Hematopoietic multipotent progenitor cell (in vitro differentiated cells): ENCODE measurements around the gene RUNX2. TPM values are rescaled to one million over a fixed set of nuclear protein-coding genes. Genes with fewer than 3 reads are reported as not detected.

Experiments used
- DNase-seq, 3 donors: peaks; one replicate each; pipeline ENCODE4 v3.0.0-alpha.2; 2011 to 2015; ENCODE audit warnings: low read depth in 2 of 3, low spot score in 2 of 3
- total RNA-seq: library from RNA; depleted of rRNA; stranded (reverse); fragments of >200 nt; gene quantifications from one replicate; pipeline ENCODE4 v1.2.3, GENCODE V29; 2012

Gene RUNX2
- total RNA-seq, 1 donor: 26.1 TPM

- no peak for DNase-seq
Measured at GRCh38 chr6:45607798-45608197, 279.7 kb downstream of the RUNX2 start.

GRCh38 chr6:45608252-45608913 is 280.3 kb downstream of the RUNX2 start:
- DNase-seq: no peak

- DNase-seq: no peak
Measured at GRCh38 chr6:45609141-45609638, 281.1 kb downstream of the RUNX2 start.

- DNase-seq: no peak
Measured at GRCh38 chr6:45610374-45610773, 282.2 kb downstream of the RUNX2 start.

GRCh38 chr6:45610832-45611231 is 282.7 kb downstream of the RUNX2 start:
- DNase-seq: peak in 1 of 3 donors; percentile 29

GRCh38 chr6:45611491-45611890 is 283.4 kb downstream of the RUNX2 start:
- DNase-seq: no peak

- no peak for DNase-seq
Measured at GRCh38 chr6:45613656-45614055, 285.5 kb downstream of the RUNX2 start.

- peak in 1 of 3 donors; percentile 19 for DNase-seq
Measured at GRCh38 chr6:45614488-45615285, 286.6 kb downstream of the RUNX2 start.

GRCh38 chr6:45616209-45616608 is 288.1 kb downstream of the RUNX2 start:
- DNase-seq: no peak

- DNase-seq: no peak
Measured at GRCh38 chr6:45617441-45617840, 289.3 kb downstream of the RUNX2 start.

- no peak for DNase-seq
Measured at GRCh38 chr6:45618259-45618658, 290.1 kb downstream of the RUNX2 start.

GRCh38 chr6:45619211-45619760 is 291.2 kb downstream of the RUNX2 start:
- no peak for DNase-seq

- DNase-seq: no peak
Measured at GRCh38 chr6:45619994-45620471, 291.9 kb downstream of the RUNX2 start.

GRCh38 chr6:45624228-45624627 is 296.1 kb downstream of the RUNX2 start:
- DNase-seq: no peak

GRCh38 chr6:45625191-45625664 is 297.1 kb downstream of the RUNX2 start:
- no peak for DNase-seq

- no peak for DNase-seq
Measured at GRCh38 chr6:45626087-45626891, 298.2 kb downstream of the RUNX2 start.

GRCh38 chr6:45630314-45630713 is 302.2 kb downstream of the RUNX2 start:
- no peak for DNase-seq

- no peak for DNase-seq
Measured at GRCh38 chr6:45630801-45631200, 302.7 kb downstream of the RUNX2 start.

- no peak for DNase-seq
Measured at GRCh38 chr6:45631396-45631795, 303.3 kb downstream of the RUNX2 start.

GRCh38 chr6:45633272-45633908 is 305.3 kb downstream of the RUNX2 start:
- no peak for DNase-seq
